Measurements from ENCODE around the gene ABAT. TPM values are rescaled to one million over a fixed set of nuclear protein-coding genes. Genes with fewer than 3 reads are reported as not detected.

Gene ABAT
- total and polyA plus RNA-seq, 2 of the 8 experiments (the other 6 are each of a cell fraction or from before 2014, with no cell fraction given), result 6.4 to 8.4 TPM

GRCh38 chr16:8626946-8627345, 47.5 kb upstream of the ABAT start:
- TF ChIP-seq RFX5 (IDR thresholded peaks at IDR 0.05; ENCODE audit: borderline replicate concordance, low read depth, low read length), result no peak
- no peak for TF ChIP-seq PHF8 (conservative IDR thresholded peaks at IDR 0.05; ENCODE audit: low read depth, low read length)
- no peak for TF ChIP-seq HDAC2 (IDR thresholded peaks at IDR 0.05; ENCODE audit: borderline replicate concordance in 1 of 2, low read depth in 2 of 2, low read length in 2 of 2)
- no peak for TF ChIP-seq EP300 (IDR thresholded peaks at IDR 0.05; ENCODE audit: borderline replicate concordance in 1 of 2, low read depth in 2 of 2, low read length in 2 of 2)
- TF ChIP-seq POLR2AphosphoS5 (IDR thresholded peaks at IDR 0.05; ENCODE audit: low read depth, low read length), result no peak
- no peak for TF ChIP-seq BRCA1 (IDR thresholded peaks at IDR 0.05; ENCODE audit: low read depth, low read length)
- TF ChIP-seq CHD2 (IDR thresholded peaks at IDR 0.05; ENCODE audit: low read length), result no peak
- TF ChIP-seq JUN (IDR thresholded peaks at IDR 0.05; ENCODE audit: low read depth, low read length), result no peak
- TF ChIP-seq BCL11A (IDR thresholded peaks at IDR 0.05; ENCODE audit: low read depth in 2 of 2, low read length in 2 of 2), result no peak
- TF ChIP-seq RNF2 (IDR thresholded peaks at IDR 0.05; ENCODE audit: borderline replicate concordance, low read depth, low read length, missing control alignments, poor library complexity, severe bottlenecking), result no peak
- TF ChIP-seq SP1 (IDR thresholded peaks at IDR 0.05; ENCODE audit: low read depth, low read length), result no peak
- no peak for TF ChIP-seq FOSL1 (IDR thresholded peaks at IDR 0.05; ENCODE audit: insufficient read depth, low read depth, low read length)
- H3K23ac ChIP-seq (ENCODE audit: insufficient read length), result no peak overlapping the region
- no peak overlapping the region for H3K14ac ChIP-seq (ENCODE audit: insufficient read length)

More at GRCh38 chr16:8626946-8627345, 47.5 kb upstream of the ABAT start:
- Histone ChIP-seq H3K56ac (replicated peaks; ENCODE audit: insufficient read length, low read depth, low read length) (no peak overlapping the region), H2BK5ac (ENCODE audit: low read depth, low read length) (no peak overlapping the region), H3K27me3 (replicated peaks in 1 of 4; ENCODE audit: control insufficient read depth in 3 of 4, extremely low read depth in 1 of 4, insufficient read depth in 3 of 4, low read length in 3 of 4) (no peaks in the 10 kb centered on the region), H3K18ac (ENCODE audit: extremely low read depth, low read length) (no peak overlapping the region), H2AK5ac (ENCODE audit: low read depth, low read length) (no peak overlapping the region), H2AFZ (ENCODE audit: low read length) (no peak overlapping the region), H4K91ac (replicated peaks; ENCODE audit: insufficient read length, low read length) (no peak overlapping the region), H3K79me2 (ENCODE audit: control insufficient read depth in 1 of 2, insufficient read depth in 2 of 2, low read length in 2 of 2) (peaks cover 9 to 40% of the 10 kb centered on the region in 2 experiments), H3K4me3 (ENCODE audit: extremely low read depth in 1 of 4, insufficient read depth in 2 of 4, low read depth in 3 of 4, low read length in 4 of 4) (no peak overlapping the region), H2BK20ac (ENCODE audit: low read length) (no peak overlapping the region), H3K4me1 (replicated peaks in 1 of 4; ENCODE audit: control insufficient read depth in 3 of 4, insufficient read depth in 4 of 4, low read length in 3 of 4) (no peaks in the 10 kb centered on the region; a peak in 1 of 7 replicates), H2BK12ac (ENCODE audit: low read depth, low read length) (no peak overlapping the region), H4K8ac (ENCODE audit: extremely low read depth, insufficient read depth, low read length) (no peak overlapping the region), H3K9ac (replicated peaks in 1 of 4; ENCODE audit: extremely low read depth in 1 of 4, low read depth in 3 of 4, low read length in 3 of 4) (no peak overlapping the region), H3K9me3 (ENCODE audit: insufficient read depth in 2 of 2, low read depth in 1 of 2, low read length in 1 of 2) (no peaks in the 10 kb centered on the region), H2BK120ac (replicated peaks; ENCODE audit: low read depth, low read length) (no peak overlapping the region), H4K5ac (ENCODE audit: insufficient read length, low read depth, low read length) (no peak overlapping the region), H4K20me1 (replicated peaks in 1 of 2; ENCODE audit: control insufficient read depth in 1 of 2, insufficient read depth in 2 of 2, low read length in 2 of 2) (peaks cover 9 to 19% of the 10 kb centered on the region in 2 experiments), H3K4ac (replicated peaks; ENCODE audit: insufficient read length, low read depth, low read length) (no peak overlapping the region), H2BK15ac (ENCODE audit: low read length) (no peak overlapping the region), H3K79me1 (ENCODE audit: low read depth, low read length) (peaks cover 23% of the 10 kb centered on the region), H3K23me2 (ENCODE audit: low read depth, low read length) (peaks cover 3% of the 10 kb centered on the region), H3K4me2 (ENCODE audit: insufficient read depth in 1 of 2, low read depth in 2 of 2, low read length in 2 of 2) (no peak overlapping the region), H3K27ac (ENCODE audit: low read depth, low read length) (no peak overlapping the region), H3K36me3 (ENCODE audit: control insufficient read depth in 2 of 4, insufficient read depth in 4 of 4, low read length in 3 of 4) (peaks cover 32 to 70% (median 57%) of the 10 kb centered on the region in 4 experiments)
- whole genome bisulfite sequencing, 2 experiments (ENCODE audit: extremely low coverage in 1 of 2, insufficient coverage in 1 of 2, insufficient read length in 1 of 2, insufficient replicate concordance in 2 of 2, low coverage in 1 of 2, low lambda C conversion rate in 2 of 2, missing lambda C conversion rate in 1 of 2), result 96% methylated on average over 7 of the region's 8 CpGs; no CpG with 5 or more reads in 1 of the 2 experiments
- ChIA-PET POLR2A (ENCODE audit: partially characterized antibody) (interaction anchor here (1.2 to 4.2 kb wide), 7 partner anchors 9 to 55 kb away, joined by 3 to 14 read pairs (median 3); no protein-coding TSS in a partner anchor), CTCF (ENCODE audit: partially characterized antibody) (interaction anchor here (0.9 to 24.1 kb wide), 4 partner anchors 10 to 55 kb away, joined by 3 to 416 read pairs (median 44); no protein-coding TSS in a partner anchor)
- DNase-seq (ENCODE audit: low read depth in 1 of 2, low spot score in 2 of 2) (no peak), FAIRE-seq (no peak)
